ENCODE measurements around the gene PCDH19. TPM values are rescaled to one million over a fixed set of nuclear protein-coding genes. Genes with fewer than 3 reads are reported as not detected.

Gene PCDH19
- total and polyA plus RNA-seq, 8 donors = 0.08 to 0.44 (median 0.18) TPM

GRCh38 chrX:100417681-100418080, 7.6 kb upstream of the PCDH19 start:
- Histone ChIP-seq H3K4me3 (no peak overlapping the region), H3K9me3 (no peaks in the 10 kb centered on the region), H3K36me3 (no peaks in the 10 kb centered on the region), H3K27me3 (peaks cover 0 to 15% (median under 1%) of the 10 kb centered on the region in 4 donors), H3K4me1 (no peaks in the 10 kb centered on the region), H3K27ac (no peak overlapping the region)
- DNase-seq = no peak
- ATAC-seq = no peak
- intact Hi-C loops (cut with DNase I) = no loop called here
- no peak for TF ChIP-seq CTCF (IDR thresholded peaks at IDR 0.05)
- 34 to 51% methylated on average over 3 of the region's 3 CpGs for WGBS, 2 donors
- FAIRE-seq = no peak

GRCh38 chrX:100413229-100413628, 3.2 kb upstream of the PCDH19 start:
- peak in 3 of 6 donors; percentile 27 to 39 (median 38) for DNase-seq
- Histone ChIP-seq H3K27me3 (peaks cover 0 to 41% (median 8%) of the 10 kb centered on the region in 4 donors), H3K36me3 (no peaks in the 10 kb centered on the region), H3K9me3 (no peaks in the 10 kb centered on the region), H3K4me3 (no peak overlapping the region), H3K27ac (no peak overlapping the region), H3K4me1 (peaks cover 0 to 5% (median 0%) of the 10 kb centered on the region in 3 donors)
- intact Hi-C loops (cut with DNase I) = no loop called here
- WGBS, 2 donors = 1 to 2% methylated on average over 5 of the region's 5 CpGs
- ATAC-seq = peak; percentile 53 to 85 (median 78)
- peak; percentile 98 for FAIRE-seq
- TF ChIP-seq CTCF (IDR thresholded peaks at IDR 0.05) = peak in 3 of 4 donors; percentile 16 to 63 (median 36)

- intact Hi-C loops (cut with DNase I) = no loop called here
- Histone ChIP-seq H3K36me3 (no peaks in the 10 kb centered on the region), H3K27ac (no peak overlapping the region), H3K4me1 (peaks cover 0 to 5% (median 0%) of the 10 kb centered on the region in 3 donors), H3K27me3 (peaks cover 0 to 52% (median 10%) of the 10 kb centered on the region in 4 donors), H3K9me3 (no peaks in the 10 kb centered on the region), H3K4me3 (no peak overlapping the region)
- DNase-seq (no peak), ATAC-seq (no peak), FAIRE-seq (no peak)
- no peak for TF ChIP-seq CTCF (IDR thresholded peaks at IDR 0.05)
- WGBS, 2 donors = 11 to 27% methylated on average over 36 of the region's 36 CpGs
Observed at GRCh38 chrX:100411802-100412715, 2.0 kb upstream of the PCDH19 start.

DNA sequence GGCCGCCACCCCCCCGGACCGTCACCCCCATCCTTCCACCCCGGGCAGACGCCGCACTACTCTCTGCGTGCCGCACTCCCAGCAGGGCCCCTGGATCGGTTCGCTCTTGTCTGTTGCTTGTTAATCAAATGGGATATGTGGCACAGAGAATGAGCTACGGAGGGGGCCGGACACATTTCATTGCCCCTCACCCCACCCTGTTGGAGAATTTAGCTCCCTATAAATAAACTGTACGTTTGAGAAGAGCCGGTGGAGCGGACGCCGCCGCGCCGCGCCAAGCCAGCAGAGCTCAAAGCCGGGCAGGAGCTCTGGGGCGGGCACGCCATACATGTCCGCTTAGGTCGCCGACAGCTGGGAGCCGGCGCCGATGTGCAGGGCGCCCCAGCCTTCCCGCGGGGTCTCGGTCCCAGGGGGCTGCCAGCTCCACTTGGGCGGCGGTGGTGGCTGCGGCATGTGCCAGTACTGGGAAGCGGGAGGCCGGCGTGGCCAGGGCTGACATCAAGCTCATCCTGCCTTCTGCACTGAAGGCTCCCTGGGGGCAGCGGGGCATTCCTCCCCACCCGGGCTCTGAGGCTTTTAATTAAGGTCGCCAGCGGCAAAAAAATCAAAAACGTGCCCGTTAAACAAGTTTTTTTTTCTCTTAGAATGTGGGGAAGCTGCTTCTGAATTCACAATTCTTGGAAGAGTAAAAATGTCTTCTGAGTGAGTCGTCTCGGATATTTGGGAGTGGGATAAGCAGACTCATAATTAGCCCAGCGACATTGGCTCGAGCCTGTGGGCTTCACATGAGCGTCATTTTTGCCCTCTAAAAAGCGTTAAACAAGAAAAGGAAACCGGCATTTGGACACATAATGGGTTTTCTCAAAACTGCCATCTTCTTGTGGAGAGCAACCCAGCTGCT, 1.1 kb upstream of the PCDH19 start:
- Histone ChIP-seq H3K36me3 (no peaks in the 10 kb centered on the region), H3K27ac (no peak overlapping the region), H3K27me3 (peaks cover 0 to 61% (median 10%) of the 10 kb centered on the region in 4 donors), H3K4me1 (peaks cover 0 to 5% (median 0%) of the 10 kb centered on the region in 3 donors), H3K4me3 (peak overlapping the region in 1 of 4 donors; percentile 35), H3K9me3 (no peaks in the 10 kb centered on the region)
- peak in 3 of 6 donors; percentile 16 to 71 (median 55) for DNase-seq
- no peak for FAIRE-seq
- peak in 2 of 4 donors; percentile 10 to 13 for ATAC-seq
- no peak for TF ChIP-seq CTCF (IDR thresholded peaks at IDR 0.05)
- intact Hi-C loops (cut with DNase I) = no loop called here
- WGBS, 2 donors = 4 to 28% methylated on average over 52 to 53 of the region's 53 CpGs

Data from pancreas (tissue), 10 donors.